Activated T-helper 2 cell treated with anti-CD3 and anti-CD28 coated beads, Interferon-gamma antibody, Interleukin-2, Interleukin-4, amounts not matched to agents 10 μg/mL and 5 μg/mL and 100 μg/mL, durations not matched to agents 14 hours and 24 hours and 36 hours (primary cell): ENCODE measurements around the gene CNNM4. TPM values are rescaled to one million over a fixed set of nuclear protein-coding genes. Genes with fewer than 3 reads are reported as not detected.
A peak's percentile ranks its signal among the peaks of the same experiment; 100 is the strongest.

Experiments used
- DNase-seq: peaks from one replicate; pipeline ENCODE4 v3.0.0; 2021; ENCODE audit warnings: low spot score
- H3K27ac Mint-ChIP-seq: one replicate; pipeline ENCODE4 v1.8.0; 2021; ENCODE audit warnings: mixed read lengths
- H3K27me3 Mint-ChIP-seq: one replicate; pipeline ENCODE4 v1.8.0; 2021; ENCODE audit warnings: low read depth, mixed read lengths
- H3K36me3 Mint-ChIP-seq: one replicate; pipeline ENCODE4 v1.8.0; 2021; ENCODE audit warnings: low read depth, mixed read lengths
- H3K4me1 Mint-ChIP-seq: one replicate; pipeline ENCODE4 v1.8.0; 2021; ENCODE audit warnings: low read depth, mixed read lengths
- H3K4me3 Mint-ChIP-seq: one replicate; pipeline ENCODE4 v1.8.0; 2021; ENCODE audit warnings: low read depth, mild to moderate bottlenecking, moderate library complexity, mixed read lengths
- H3K9me3 Mint-ChIP-seq: one replicate; pipeline ENCODE4 v1.8.0; 2021; ENCODE audit warnings: mixed read lengths
- intact Hi-C: fragments of 100-400 bp; cut with micrococcal nuclease; formaldehyde crosslinking; loops from one replicate; pipeline ENCODE4 v1.15.1; 2023
- total RNA-seq: library from RNA; stranded (reverse); gene quantifications from 2 replicates; pipeline ENCODE4 v1.2.3, GENCODE V29; 2022

Gene CNNM4
- 10.1 and 11.3 TPM in 2 replicates for total RNA-seq

- Mint-ChIP-seq H3K4me1 (peaks cover 44% of the 10 kb centered on the region), H3K36me3 (no peaks in the 10 kb centered on the region), H3K4me3 (peak within 1 kb of the TSS; percentile 80), H3K27ac (peak within 1 kb of the TSS; percentile 79), H3K27me3 (no peaks in the 10 kb centered on the region), H3K9me3 (no peaks in the 10 kb centered on the region)
- peak; percentile 88 for DNase-seq
- intact Hi-C loops, result loop anchor here (1.0 to 10.0 kb wide), 7 partner anchors 20 to 226 kb away; partner anchors contain the start of genes ARID5A, CNNM3, KANSL3 and LMAN2L
These were observed at the start of gene CNNM4 for GRCh38 chr2:96760036-96760985. Gene CNNM4 (plus strand): TSS chr2:96760902. CDS start chr2:96761000, 98 bp downstream.

DNA sequence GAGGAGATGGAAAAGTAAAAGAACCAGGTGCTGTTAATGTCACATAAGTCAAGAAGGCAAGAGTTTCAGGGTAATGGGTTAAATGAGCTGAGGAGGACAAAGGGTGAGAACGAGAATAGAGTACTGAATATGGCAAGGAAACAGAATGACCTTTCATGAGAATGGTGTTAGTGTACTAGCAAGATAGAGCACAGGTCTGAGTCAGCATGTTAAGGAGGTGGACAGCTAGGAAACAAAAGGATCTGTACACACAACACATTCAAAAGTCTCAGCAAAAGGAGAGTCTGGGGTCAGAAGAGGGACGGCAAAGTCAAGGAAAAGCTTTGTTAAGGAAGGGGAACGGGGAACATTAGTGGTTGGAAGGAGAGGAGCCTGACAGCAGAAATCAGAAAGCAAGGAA, 49.7 kb upstream of the CNNM4 start:
- Mint-ChIP-seq H3K9me3 (no peaks in the 10 kb centered on the region), H3K27ac (no peak overlapping the region), H3K4me1 (peaks cover 2% of the 10 kb centered on the region), H3K27me3 (no peaks in the 10 kb centered on the region), H3K36me3 (peaks cover 33% of the 10 kb centered on the region), H3K4me3 (no peak overlapping the region)
- no peak for DNase-seq
- intact Hi-C loops, result no loop called here

GRCh38 chr2:96715658-96716057, 45.0 kb upstream of the CNNM4 start:
- peaks cover 2% of the 10 kb centered on the region for H3K4me1 Mint-ChIP-seq
- intact Hi-C loops, result no loop called here
- H3K36me3 Mint-ChIP-seq, result peaks cover 6% of the 10 kb centered on the region
- no peak overlapping the region for H3K4me3 Mint-ChIP-seq
- H3K27me3 Mint-ChIP-seq, result no peaks in the 10 kb centered on the region
- H3K9me3 Mint-ChIP-seq, result no peaks in the 10 kb centered on the region
- H3K27ac Mint-ChIP-seq, result no peak overlapping the region
- DNase-seq, result no peak

GRCh38 chr2:96716388-96716787, 44.3 kb upstream of the CNNM4 start:
- H3K36me3 Mint-ChIP-seq, result peaks cover 3% of the 10 kb centered on the region
- H3K4me1 Mint-ChIP-seq, result no peaks in the 10 kb centered on the region
- DNase-seq, result no peak
- no peaks in the 10 kb centered on the region for H3K9me3 Mint-ChIP-seq
- no peak overlapping the region for H3K4me3 Mint-ChIP-seq
- H3K27me3 Mint-ChIP-seq, result no peaks in the 10 kb centered on the region
- intact Hi-C loops, result no loop called here
- no peak overlapping the region for H3K27ac Mint-ChIP-seq

DNA sequence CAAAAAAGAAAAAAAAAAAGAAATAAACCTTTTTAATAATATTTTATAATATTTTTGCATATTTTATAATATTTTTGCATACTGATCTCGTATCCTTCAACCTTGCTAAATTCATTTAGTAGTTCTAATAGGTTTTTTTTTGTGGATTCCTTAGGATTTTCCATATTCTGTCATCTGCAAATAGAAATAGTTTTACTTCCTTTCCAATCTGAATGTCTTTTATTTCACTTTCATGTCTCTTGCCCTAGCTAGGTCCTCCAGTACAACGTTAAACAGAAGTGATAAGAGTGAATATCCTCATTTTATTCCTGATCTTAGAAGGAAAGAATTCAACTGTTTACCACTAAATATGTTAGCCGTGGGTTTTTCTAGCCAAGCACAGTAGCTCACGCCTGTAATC, 34.6 kb upstream of the CNNM4 start:
- Mint-ChIP-seq H3K4me3 (no peak overlapping the region), H3K27me3 (no peaks in the 10 kb centered on the region), H3K9me3 (no peaks in the 10 kb centered on the region), H3K27ac (no peak overlapping the region), H3K4me1 (no peaks in the 10 kb centered on the region), H3K36me3 (peaks cover 22% of the 10 kb centered on the region)
- intact Hi-C loops, result no loop called here
- DNase-seq, result no peak

GRCh38 chr2:96727431-96727830, 33.3 kb upstream of the CNNM4 start:
- intact Hi-C loops, result no loop called here
- Mint-ChIP-seq H3K9me3 (no peaks in the 10 kb centered on the region), H3K36me3 (peaks cover 26% of the 10 kb centered on the region), H3K27me3 (no peaks in the 10 kb centered on the region), H3K4me3 (no peak overlapping the region), H3K27ac (no peak overlapping the region), H3K4me1 (no peaks in the 10 kb centered on the region)
- no peak for DNase-seq

GRCh38 chr2:96729748-96730147, 31.0 kb upstream of the CNNM4 start:
- Mint-ChIP-seq H3K27me3 (no peaks in the 10 kb centered on the region), H3K36me3 (peaks cover 43% of the 10 kb centered on the region), H3K4me1 (peaks cover 2% of the 10 kb centered on the region), H3K4me3 (no peak overlapping the region), H3K27ac (no peak overlapping the region), H3K9me3 (no peaks in the 10 kb centered on the region)
- DNase-seq, result no peak
- intact Hi-C loops, result no loop called here

- DNase-seq, result no peak
- intact Hi-C loops, result no loop called here
- Mint-ChIP-seq H3K27me3 (no peaks in the 10 kb centered on the region), H3K4me3 (no peak overlapping the region), H3K27ac (no peak overlapping the region), H3K9me3 (no peaks in the 10 kb centered on the region), H3K4me1 (peaks cover 2% of the 10 kb centered on the region), H3K36me3 (peaks cover 47% of the 10 kb centered on the region)
These were observed 30.5 kb upstream of the CNNM4 start for GRCh38 chr2:96730212-96730611.

DNA sequence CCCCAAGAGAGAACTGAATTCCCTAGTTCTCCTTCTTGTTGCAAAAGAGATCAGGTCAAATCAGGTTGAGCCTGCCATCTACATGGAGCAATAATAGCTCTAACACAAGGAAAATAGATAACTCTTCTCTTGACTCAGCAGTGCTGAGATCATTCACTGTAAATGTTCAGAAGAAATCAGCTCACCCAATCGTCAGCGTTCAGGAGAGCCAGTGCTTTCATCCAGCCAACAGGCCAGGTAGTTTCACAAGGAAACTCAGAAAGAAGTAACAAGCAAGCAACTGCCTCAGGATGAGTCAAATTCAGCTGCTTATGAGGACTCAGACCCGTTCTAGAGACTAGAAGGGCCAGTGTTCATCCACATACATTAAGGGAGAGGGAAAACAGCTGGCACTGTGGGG, 26.8 kb upstream of the CNNM4 start:
- peaks cover 43% of the 10 kb centered on the region for H3K36me3 Mint-ChIP-seq
- intact Hi-C loops, result no loop called here
- no peaks in the 10 kb centered on the region for H3K27me3 Mint-ChIP-seq
- H3K9me3 Mint-ChIP-seq, result no peaks in the 10 kb centered on the region
- no peak for DNase-seq
- H3K4me1 Mint-ChIP-seq, result peaks cover 8% of the 10 kb centered on the region
- H3K4me3 Mint-ChIP-seq, result no peak overlapping the region
- no peak overlapping the region for H3K27ac Mint-ChIP-seq

DNA sequence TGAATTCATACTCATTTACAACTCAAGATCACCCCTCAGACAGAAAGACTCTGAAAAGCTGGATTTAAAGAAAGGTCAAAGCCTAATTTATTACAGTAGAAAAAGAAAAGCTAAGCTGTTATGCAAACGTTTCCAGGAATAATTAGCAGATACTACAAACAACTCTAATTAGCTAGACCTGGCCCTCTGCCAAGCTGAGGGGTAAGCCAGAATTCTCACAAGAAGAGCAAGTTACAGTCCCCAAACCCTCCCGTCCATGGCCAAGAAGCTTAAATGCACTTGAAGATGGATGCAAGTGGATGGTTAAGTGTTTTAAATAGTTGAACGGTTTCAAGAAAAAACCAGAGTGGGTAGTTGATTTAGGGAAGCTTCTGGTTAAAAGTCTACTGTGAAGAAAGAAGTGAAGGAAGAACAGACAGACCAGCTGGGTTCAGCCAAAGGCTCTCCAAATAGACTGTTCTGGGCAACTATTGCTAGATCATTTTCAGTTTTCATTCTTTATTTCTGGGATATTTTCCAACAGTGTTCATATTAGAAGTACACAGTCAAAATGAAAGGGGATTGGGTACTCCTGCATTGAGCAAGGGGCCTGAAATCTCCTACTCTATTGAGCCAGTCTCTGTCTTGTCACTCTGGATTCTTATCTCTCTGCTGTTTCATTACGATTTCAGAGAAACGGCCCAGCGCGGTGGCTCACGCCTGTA, 25.7 kb upstream of the CNNM4 start:
- Mint-ChIP-seq H3K4me1 (peaks cover 17% of the 10 kb centered on the region), H3K27me3 (no peaks in the 10 kb centered on the region), H3K27ac (no peak overlapping the region), H3K9me3 (no peaks in the 10 kb centered on the region), H3K4me3 (no peak overlapping the region), H3K36me3 (peaks cover 43% of the 10 kb centered on the region)
- no peak for DNase-seq
- intact Hi-C loops, result no loop called here

GRCh38 chr2:96737251-96737650, 23.5 kb upstream of the CNNM4 start:
- H3K4me1 Mint-ChIP-seq, result peaks cover 22% of the 10 kb centered on the region
- no peaks in the 10 kb centered on the region for H3K9me3 Mint-ChIP-seq
- H3K36me3 Mint-ChIP-seq, result peaks cover 30% of the 10 kb centered on the region
- no peak for DNase-seq
- intact Hi-C loops, result no loop called here
- H3K27me3 Mint-ChIP-seq, result no peaks in the 10 kb centered on the region
- no peak overlapping the region for H3K27ac Mint-ChIP-seq
- no peak overlapping the region for H3K4me3 Mint-ChIP-seq

DNA sequence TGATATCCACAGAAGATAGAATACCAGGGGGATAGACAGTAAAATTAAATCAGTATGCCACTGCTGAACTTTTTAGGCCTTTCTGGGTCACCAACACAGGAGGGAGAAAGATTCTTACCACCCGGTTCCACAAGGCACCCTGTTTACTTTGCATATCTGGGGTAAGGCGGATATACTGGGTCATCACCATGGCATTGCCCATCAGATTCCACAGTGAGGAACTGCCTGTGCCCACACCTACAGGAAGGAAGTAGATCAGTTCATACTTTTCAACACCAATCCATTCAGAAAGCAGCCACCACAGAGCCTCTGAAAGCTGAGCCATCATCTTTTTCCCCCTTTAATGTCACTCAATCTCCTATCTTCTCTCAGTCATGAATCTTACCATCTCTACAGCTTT, 22.9 kb upstream of the CNNM4 start:
- no peaks in the 10 kb centered on the region for H3K9me3 Mint-ChIP-seq
- peaks cover 28% of the 10 kb centered on the region for H3K36me3 Mint-ChIP-seq
- DNase-seq, result no peak
- peak overlapping the region; percentile 24 for H3K4me3 Mint-ChIP-seq
- H3K27me3 Mint-ChIP-seq, result no peaks in the 10 kb centered on the region
- no peak overlapping the region for H3K27ac Mint-ChIP-seq
- H3K4me1 Mint-ChIP-seq, result peaks cover 22% of the 10 kb centered on the region
- intact Hi-C loops, result no loop called here

GRCh38 chr2:96739076-96739632, 21.5 kb upstream of the CNNM4 start:
- Mint-ChIP-seq H3K4me3 (peak overlapping the region; percentile 92), H3K36me3 (peaks cover 15% of the 10 kb centered on the region), H3K4me1 (peaks cover 22% of the 10 kb centered on the region), H3K27ac (peak overlapping the region; percentile 71), H3K27me3 (peaks cover 2% of the 10 kb centered on the region), H3K9me3 (no peaks in the 10 kb centered on the region)
- no peak for DNase-seq
- intact Hi-C loops, result no loop called here
